ENCODE data around the gene PCNX4. TPM values are rescaled to one million over a fixed set of nuclear protein-coding genes. Genes with fewer than 3 reads are reported as not detected.

The PCNX4 gene
- total and polyA plus RNA-seq, 2 experiments from 2014 or later: 22.9 to 77.5 TPM

- peaks cover 5% of the 10 kb centered on the region; the same call in 2 of the 3 replicates for H3K4me1 Mint-ChIP-seq
- no peak overlapping the region for H3K27ac Mint-ChIP-seq
- peaks cover 2% of the 10 kb centered on the region for H3K27me3 Mint-ChIP-seq (ENCODE audit: insufficient read depth, low read depth, poor library complexity)
- ATAC-seq (no peak), DNase-seq (ENCODE audit: low spot score) (no peak)
- Histone ChIP-seq H3K4me1 (ENCODE audit: insufficient read depth) (no peaks in the 10 kb centered on the region; the same call in 1 of the 2 replicates), H3K27me3 (ENCODE audit: insufficient read depth) (peaks cover 15% of the 10 kb centered on the region; the same call in 1 of the 2 replicates), H3K9me2 (ENCODE audit: insufficient read depth) (no peaks in the 10 kb centered on the region), H3K27ac (ENCODE audit: low read depth) (no peak overlapping the region), H4K20me1 (replicated peaks; ENCODE audit: insufficient read depth) (no peaks in the 10 kb centered on the region), H3K79me2 (replicated peaks; ENCODE audit: insufficient read depth) (no peaks in the 10 kb centered on the region), H3K36me3 (ENCODE audit: insufficient read depth) (no peaks in the 10 kb centered on the region), H3K4me2 (no peak overlapping the region), H2AFZ (no peak overlapping the region), H3F3A (replicated peaks; ENCODE audit: low read depth) (no peaks in the 10 kb centered on the region), H3K4me3 (no peak overlapping the region)
- no peak for TF ChIP-seq CTCF (conservative IDR thresholded peaks at IDR 0.05; ENCODE audit: low read depth in 2 of 2)
- no peak for TF ChIP-seq STAT1 (IDR thresholded peaks at IDR 0.05; ENCODE audit: unreplicated experiment)
- TF ChIP-seq, protein P1, sequence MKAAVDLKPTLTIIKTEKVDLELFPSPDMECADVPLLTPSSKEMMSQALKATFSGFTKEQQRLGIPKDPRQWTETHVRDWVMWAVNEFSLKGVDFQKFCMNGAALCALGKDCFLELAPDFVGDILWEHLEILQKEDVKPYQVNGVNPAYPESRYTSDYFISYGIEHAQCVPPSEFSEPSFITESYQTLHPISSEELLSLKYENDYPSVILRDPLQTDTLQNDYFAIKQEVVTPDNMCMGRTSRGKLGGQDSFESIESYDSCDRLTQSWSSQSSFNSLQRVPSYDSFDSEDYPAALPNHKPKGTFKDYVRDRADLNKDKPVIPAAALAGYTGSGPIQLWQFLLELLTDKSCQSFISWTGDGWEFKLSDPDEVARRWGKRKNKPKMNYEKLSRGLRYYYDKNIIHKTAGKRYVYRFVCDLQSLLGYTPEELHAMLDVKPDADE (IDR thresholded peaks at IDR 0.05): no peak
- TF ChIP-seq POLR2AphosphoS5 (IDR thresholded peaks at IDR 0.05; ENCODE audit: low read depth): no peak
- no peak for TF ChIP-seq NANOG (IDR thresholded peaks at IDR 0.05; ENCODE audit: borderline replicate concordance)
- TF ChIP-seq CREB1 (CRISPR knock-in tag; IDR thresholded peaks at IDR 0.05; ENCODE audit: low read depth): no peak
- no peak for TF ChIP-seq REST (IDR thresholded peaks at IDR 0.05; ENCODE audit: unreplicated experiment)
- TF ChIP-seq EZH2 (IDR thresholded peaks at IDR 0.05; ENCODE audit: low read depth, unreplicated experiment): no peak
- TF ChIP-seq, protein P2, sequence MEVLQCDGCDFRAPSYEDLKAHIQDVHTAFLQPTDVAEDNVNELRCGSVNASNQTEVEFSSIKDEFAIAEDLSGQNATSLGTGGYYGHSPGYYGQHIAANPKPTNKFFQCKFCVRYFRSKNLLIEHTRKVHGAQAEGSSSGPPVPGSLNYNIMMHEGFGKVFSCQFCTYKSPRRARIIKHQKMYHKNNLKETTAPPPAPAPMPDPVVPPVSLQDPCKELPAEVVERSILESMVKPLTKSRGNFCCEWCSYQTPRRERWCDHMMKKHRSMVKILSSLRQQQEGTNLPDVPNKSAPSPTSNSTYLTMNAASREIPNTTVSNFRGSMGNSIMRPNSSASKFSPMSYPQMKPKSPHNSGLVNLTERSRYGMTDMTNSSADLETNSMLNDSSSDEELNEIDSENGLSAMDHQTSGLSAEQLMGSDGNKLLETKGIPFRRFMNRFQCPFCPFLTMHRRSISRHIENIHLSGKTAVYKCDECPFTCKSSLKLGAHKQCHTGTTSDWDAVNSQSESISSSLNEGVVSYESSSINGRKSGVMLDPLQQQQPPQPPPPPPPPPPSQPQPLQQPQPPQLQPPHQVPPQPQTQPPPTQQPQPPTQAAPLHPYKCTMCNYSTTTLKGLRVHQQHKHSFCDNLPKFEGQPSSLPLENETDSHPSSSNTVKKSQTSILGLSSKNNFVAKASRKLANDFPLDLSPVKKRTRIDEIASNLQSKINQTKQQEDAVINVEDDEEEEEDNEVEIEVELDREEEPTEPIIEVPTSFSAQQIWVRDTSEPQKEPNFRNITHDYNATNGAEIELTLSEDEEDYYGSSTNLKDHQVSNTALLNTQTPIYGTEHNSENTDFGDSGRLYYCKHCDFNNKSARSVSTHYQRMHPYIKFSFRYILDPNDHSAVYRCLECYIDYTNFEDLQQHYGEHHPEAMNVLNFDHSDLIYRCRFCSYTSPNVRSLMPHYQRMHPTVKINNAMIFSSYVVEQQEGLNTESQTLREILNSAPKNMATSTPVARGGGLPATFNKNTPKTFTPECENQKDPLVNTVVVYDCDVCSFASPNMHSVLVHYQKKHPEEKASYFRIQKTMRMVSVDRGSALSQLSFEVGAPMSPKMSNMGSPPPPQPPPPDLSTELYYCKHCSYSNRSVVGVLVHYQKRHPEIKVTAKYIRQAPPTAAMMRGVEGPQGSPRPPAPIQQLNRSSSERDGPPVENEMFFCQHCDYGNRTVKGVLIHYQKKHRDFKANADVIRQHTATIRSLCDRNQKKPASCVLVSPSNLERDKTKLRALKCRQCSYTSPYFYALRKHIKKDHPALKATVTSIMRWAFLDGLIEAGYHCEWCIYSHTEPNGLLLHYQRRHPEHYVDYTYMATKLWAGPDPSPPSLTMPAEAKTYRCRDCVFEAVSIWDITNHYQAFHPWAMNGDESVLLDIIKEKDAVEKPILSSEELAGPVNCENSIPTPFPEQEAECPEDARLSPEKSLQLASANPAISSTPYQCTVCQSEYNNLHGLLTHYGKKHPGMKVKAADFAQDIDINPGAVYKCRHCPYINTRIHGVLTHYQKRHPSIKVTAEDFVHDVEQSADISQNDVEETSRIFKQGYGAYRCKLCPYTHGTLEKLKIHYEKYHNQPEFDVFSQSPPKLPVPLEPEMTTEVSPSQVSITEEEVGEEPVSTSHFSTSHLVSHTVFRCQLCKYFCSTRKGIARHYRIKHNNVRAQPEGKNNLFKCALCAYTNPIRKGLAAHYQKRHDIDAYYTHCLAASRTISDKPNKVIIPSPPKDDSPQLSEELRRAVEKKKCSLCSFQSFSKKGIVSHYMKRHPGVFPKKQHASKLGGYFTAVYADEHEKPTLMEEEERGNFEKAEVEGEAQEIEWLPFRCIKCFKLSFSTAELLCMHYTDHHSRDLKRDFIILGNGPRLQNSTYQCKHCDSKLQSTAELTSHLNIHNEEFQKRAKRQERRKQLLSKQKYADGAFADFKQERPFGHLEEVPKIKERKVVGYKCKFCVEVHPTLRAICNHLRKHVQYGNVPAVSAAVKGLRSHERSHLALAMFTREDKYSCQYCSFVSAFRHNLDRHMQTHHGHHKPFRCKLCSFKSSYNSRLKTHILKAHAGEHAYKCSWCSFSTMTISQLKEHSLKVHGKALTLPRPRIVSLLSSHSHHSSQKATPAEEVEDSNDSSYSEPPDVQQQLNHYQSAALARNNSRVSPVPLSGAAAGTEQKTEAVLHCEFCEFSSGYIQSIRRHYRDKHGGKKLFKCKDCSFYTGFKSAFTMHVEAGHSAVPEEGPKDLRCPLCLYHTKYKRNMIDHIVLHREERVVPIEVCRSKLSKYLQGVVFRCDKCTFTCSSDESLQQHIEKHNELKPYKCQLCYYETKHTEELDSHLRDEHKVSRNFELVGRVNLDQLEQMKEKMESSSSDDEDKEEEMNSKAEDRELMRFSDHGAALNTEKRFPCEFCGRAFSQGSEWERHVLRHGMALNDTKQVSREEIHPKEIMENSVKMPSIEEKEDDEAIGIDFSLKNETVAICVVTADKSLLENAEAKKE (CRISPR knock-in tag; IDR thresholded peaks at IDR 0.05): no peak
- no peak for TF ChIP-seq JUNB (IDR thresholded peaks at IDR 0.05; ENCODE audit: unreplicated experiment)
- no peak for TF ChIP-seq EZH2phosphoT487 (IDR thresholded peaks at IDR 0.05; ENCODE audit: unreplicated experiment)
- TF ChIP-seq ZNF114 (CRISPR knock-in tag; IDR thresholded peaks at IDR 0.05): no peak
- no peak for TF ChIP-seq ZNF331 (CRISPR knock-in tag; IDR thresholded peaks at IDR 0.05; ENCODE audit: low read depth)
- H3K9me3 Mint-ChIP-seq: peaks cover 9% of the 10 kb centered on the region; the same call in 2 of the 3 replicates
- no peaks in the 10 kb centered on the region; the same call in 2 of the 3 replicates for H3K36me3 Mint-ChIP-seq (ENCODE audit: low read depth)
- no peak overlapping the region for H3K4me3 Mint-ChIP-seq
Measured at GRCh38 chr14:60169722-60170121, 78.0 kb downstream of the PCNX4 start.
